Choroid plexus epithelial cell (primary cell): ENCODE results near the gene KCNK5.
A peak's percentile ranks its signal among the peaks of the same experiment; 100 is the strongest.

Experiments
- DNase-seq: peaks from one replicate; pipeline ENCODE4 v3.0.0-alpha.2; 2010; ENCODE audit warnings: low read depth
- H3K4me3 ChIP-seq: 2 replicates; pipeline ENCODE4 v1.5.1; 2011; ENCODE audit warnings: low read depth, mild to moderate bottlenecking, control low read depth, low read length, moderate library complexity
- TF ChIP-seq, protein P1 (sequence below): conservative IDR thresholded peaks from 2 replicates; pipeline ENCODE4 v1.5.1; 2011; ENCODE audit warnings: low read depth, mild to moderate bottlenecking, control low read depth, inconsistent platforms, low read length, moderate library complexity

KCNK5 gene

DNA sequence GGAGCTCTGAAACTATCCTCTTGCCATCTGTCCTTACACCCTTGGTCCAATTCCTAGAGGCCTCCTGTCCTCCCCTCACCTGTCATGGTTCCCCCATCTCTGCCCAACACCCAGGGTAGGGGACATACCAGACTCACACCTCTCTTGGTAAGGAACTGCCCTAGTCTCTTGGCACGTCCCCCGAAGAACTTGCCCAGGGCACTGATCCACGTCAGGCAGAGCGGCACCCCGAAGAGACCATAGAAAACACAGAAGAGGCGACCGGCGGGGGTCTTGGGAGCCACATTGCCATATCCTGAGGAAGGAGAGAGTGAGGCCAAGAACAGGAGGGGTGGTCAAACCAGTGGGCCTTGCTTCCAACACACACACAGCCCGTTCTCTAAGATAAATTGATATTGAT lies 34.8 kb downstream of the KCNK5 start:
- H3K4me3 ChIP-seq = no peak overlapping the region
- DNase-seq = no peak
- TF ChIP-seq, protein P1, sequence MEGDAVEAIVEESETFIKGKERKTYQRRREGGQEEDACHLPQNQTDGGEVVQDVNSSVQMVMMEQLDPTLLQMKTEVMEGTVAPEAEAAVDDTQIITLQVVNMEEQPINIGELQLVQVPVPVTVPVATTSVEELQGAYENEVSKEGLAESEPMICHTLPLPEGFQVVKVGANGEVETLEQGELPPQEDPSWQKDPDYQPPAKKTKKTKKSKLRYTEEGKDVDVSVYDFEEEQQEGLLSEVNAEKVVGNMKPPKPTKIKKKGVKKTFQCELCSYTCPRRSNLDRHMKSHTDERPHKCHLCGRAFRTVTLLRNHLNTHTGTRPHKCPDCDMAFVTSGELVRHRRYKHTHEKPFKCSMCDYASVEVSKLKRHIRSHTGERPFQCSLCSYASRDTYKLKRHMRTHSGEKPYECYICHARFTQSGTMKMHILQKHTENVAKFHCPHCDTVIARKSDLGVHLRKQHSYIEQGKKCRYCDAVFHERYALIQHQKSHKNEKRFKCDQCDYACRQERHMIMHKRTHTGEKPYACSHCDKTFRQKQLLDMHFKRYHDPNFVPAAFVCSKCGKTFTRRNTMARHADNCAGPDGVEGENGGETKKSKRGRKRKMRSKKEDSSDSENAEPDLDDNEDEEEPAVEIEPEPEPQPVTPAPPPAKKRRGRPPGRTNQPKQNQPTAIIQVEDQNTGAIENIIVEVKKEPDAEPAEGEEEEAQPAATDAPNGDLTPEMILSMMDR = no peak

DNA sequence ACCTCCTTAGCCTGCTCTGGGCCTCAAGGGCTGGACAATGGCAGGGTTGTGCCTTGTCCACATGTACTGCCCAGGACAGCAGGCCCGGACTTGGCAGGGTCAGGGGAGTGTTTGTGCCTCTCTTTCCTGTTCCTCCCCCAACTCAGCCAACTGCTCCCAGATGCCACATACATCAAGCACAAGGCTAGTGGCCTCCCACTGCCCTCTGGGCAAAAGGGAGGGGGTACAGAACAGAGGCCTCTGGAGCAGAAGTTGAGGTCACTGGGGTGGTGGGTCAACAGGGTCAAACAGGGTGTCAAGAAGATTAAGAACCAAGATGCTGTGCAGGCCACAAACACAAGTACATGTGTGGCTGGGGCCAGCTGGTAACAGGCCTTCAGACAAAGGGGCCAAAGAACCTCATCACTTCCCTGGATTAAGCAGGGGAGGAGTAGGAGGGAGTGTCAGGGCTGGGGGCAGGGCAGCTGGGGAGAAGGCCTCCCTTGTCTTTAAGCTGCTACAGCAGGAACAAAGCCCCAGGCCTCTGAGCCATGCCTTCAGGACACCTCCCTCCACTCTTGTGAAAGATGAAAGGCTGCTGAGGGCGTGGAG lies 36.0 kb downstream of the KCNK5 start:
- no peak for DNase-seq
- TF ChIP-seq, protein P1 = no peak
- H3K4me3 ChIP-seq = no peak overlapping the region

DNA sequence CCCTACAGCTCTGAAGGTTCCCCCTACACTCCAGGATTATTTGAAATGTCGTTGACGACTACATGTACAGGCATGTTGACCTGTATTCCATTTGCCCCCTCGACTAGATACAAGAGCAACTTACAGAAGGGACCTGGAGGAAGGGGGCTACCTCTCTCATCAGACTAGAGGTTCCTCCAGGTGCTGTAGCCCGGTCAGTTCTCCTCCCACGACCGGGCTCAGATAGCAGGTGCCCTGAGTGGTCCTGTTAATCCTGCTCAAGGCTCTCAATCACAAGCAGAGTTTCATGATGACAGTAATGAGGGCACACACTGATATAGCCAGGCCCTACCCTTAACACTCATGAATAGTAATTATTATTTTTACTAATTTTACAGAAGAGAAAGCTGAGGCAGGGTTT lies 36.5 kb downstream of the KCNK5 start:
- DNase-seq = no peak
- H3K4me3 ChIP-seq = no peak overlapping the region
- TF ChIP-seq, protein P1 = no peak

DNA sequence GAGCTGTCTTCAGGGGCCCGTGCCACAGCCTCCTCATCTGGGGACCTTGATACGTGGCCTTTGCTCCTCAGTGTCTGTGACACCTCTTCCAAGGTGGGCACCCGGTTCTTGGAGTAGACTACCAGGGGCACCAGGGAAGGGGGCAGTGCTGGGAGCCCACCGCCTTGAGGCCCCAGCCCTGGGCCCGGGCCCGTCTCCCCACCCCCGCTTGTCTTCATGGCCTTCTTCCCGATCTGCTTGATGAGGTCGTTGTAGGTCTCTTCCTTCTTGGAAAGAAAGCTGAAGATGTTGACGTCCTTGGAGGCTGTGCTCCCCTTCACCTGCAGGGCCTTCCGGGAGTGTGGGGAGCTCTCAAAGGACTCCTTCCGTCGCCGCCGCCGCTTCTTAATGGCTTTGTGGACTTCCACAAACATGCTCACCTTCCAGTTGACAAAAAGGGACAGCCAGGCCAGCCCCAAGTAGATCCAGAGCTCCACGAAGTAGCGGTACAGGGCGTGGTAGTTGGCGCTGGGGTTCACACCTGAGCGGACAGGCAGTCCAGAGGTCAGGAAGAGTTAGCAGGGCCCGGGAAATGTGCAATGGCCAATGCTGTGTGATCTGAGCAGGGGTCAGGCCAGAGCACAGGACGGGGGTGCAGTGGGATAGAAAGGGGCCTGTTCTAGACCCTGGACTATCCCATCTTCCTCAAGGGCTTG lies 37.9 kb downstream of the KCNK5 start:
- no peak for DNase-seq
- no peak overlapping the region for H3K4me3 ChIP-seq
- TF ChIP-seq, protein P1 = no peak

DNA sequence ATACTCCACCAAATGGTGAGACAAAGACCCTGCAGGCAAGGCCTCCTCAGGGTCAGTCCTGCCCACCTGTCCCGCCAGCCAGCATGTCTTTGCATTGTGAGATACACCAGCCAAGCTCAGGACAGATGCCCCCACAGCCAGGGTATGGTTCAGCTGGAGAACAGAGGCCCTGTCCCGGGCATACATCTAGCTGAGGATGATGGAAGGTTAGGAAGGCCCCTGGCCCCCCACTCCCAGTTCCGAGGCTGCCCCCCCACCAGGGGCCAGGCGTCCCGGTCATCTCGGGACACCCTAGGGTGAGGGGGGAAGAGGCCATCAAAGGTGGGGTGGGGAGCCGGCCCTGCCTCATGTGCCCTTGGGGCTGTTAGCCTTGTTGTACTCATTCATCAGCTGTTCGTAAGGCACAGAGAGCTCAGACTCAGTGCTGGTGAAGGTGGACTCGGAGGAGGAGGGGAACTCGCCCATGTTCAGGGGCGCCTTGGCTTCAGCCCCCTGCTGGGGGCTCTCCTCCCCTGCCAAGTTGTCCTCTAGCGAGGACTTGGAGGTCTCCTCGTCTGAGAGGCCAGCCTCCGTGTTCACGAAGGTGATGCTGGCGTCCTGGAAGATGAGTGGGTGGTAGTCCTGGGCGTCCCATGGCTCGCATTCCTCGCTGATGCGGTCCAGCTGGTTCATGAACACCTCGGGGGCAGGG lies 38.6 kb downstream of the KCNK5 start:
- DNase-seq = no peak
- TF ChIP-seq, protein P1 = no peak
- H3K4me3 ChIP-seq = no peak overlapping the region

DNA sequence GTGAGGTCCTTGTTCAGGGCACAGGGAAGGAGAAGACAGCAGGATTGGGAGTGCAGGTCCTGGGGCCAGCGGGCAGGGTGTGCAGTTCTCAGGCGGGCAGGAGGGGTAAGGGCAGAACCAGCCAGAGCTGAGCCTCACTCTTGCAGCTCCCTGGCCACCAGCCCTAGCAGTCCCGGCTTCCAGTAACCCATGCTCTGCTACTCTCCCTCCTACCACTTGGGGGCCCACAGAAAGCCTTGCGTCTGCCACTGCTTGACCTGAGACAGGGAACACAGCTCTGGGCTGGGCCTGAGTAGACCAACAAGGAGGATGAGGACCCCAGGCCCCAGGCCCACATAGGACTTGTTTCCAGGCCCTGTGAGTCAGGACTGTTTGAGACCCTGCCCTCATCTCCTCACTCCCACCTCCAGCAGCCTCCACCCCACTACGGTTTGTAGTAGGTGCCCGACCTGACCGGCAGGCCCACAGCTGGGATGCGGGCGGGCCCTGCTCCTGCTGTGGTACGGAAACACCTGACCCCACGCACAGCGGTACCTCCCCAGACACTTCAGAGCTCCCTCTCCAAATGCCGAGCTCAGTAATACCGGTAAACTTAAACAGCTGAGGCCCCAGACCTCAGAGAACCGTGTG lies 39.2 kb downstream of the KCNK5 start:
- peak; percentile 31 for DNase-seq
- TF ChIP-seq, protein P1 = peak; percentile 47
- no peak overlapping the region for H3K4me3 ChIP-seq
